Measurements from ENCODE around the gene IGFBP4. TPM values are rescaled to one million over a fixed set of nuclear protein-coding genes. Genes with fewer than 3 reads are reported as not detected.
A peak's percentile ranks its signal among the peaks of the same experiment; 100 is the strongest.

Gene IGFBP4
- total and polyA plus RNA-seq, 10 donors: 49.3 to 537 (median 307) TPM

DNA sequence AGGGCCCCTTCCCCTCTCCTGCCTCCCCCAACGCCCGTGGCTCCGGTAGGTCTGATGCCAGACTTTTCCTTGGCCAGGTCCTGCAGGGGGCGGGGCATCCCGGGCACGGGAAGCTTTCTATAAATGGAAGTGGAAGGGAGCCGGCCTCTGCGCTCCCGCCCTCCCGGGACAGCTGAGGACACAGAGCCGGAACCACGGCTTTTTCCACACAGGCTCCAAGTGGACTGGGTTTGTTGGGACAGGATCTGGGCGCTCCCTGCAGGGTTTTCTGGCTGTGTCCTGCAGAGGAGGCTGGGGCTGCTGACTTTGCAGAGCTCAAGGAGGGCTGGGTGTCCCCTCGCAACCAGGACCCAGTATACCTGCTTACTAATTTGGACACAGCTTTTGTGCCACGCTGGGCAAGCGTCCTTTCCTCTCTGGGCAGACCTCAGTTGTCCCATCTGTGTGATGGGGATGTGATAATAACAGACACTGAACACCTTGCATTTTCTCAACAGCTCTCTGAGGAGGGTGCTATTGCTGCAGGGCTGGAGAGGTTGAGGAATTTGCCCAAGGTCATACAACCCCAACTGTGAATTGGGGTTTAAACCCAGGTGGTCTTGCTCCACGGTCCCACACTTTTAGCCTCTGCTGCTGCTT is 56.4 kb downstream of the IGFBP4 start:
- TF ChIP-seq CTCF (IDR thresholded peaks at IDR 0.05 in 8 of 11, conservative IDR thresholded peaks at IDR 0.05 in 3 of 11): peak in 1 of 11 experiments; percentile 5
- peak; percentile 30 to 66 (median 65) for TF ChIP-seq POLR2AphosphoS5 (IDR thresholded peaks at IDR 0.05)
- no peak for TF ChIP-seq POLR2A (IDR thresholded peaks at IDR 0.05)
- peak overlapping the region in 1 of 8 donors; percentile 9 for H3K4me3 ChIP-seq
- no peak for DNase-seq
- H3K4me1 ChIP-seq: peaks cover 0 to 17% (median 11%) of the 10 kb centered on the region in 6 donors
- peaks cover 0 to 20% (median 5%) of the 10 kb centered on the region in 7 donors for H3K27me3 ChIP-seq (replicated peaks in 1 of 7)
- 26 to 41% (median 27%) methylated on average over 12 to 17 of the region's 17 CpGs for WGBS, 5 donors
- H3K36me3 ChIP-seq: no peaks in the 10 kb centered on the region
- intact Hi-C loops (cut with DNase I; ENCODE audit: low total_unique reads): no loop called here
- no peaks in the 10 kb centered on the region for H3K9me3 ChIP-seq
- H3K27ac ChIP-seq: peak overlapping the region in 3 of 8 donors; percentile 8 to 58 (median 24)

GRCh38 chr17:40500190-40500589 is 56.9 kb downstream of the IGFBP4 start:
- Histone ChIP-seq H3K27ac (peak overlapping the region in 1 of 8 donors; percentile 58), H3K4me3 (no peak overlapping the region), H3K9me3 (no peaks in the 10 kb centered on the region), H3K36me3 (no peaks in the 10 kb centered on the region), H3K27me3 (replicated peaks in 1 of 7) (peaks cover 0 to 20% (median 5%) of the 10 kb centered on the region in 7 donors), H3K4me1 (peaks cover 0 to 17% (median 11%) of the 10 kb centered on the region in 6 donors)
- intact Hi-C loops (cut with DNase I; ENCODE audit: low total_unique reads): no loop called here
- peak; percentile 45 for DNase-seq
- WGBS, 5 donors: 78 to 94% (median 86%) methylated on average over 11 of the region's 11 CpGs
- TF ChIP-seq POLR2AphosphoS5 (IDR thresholded peaks at IDR 0.05) (no peak), POLR2A (IDR thresholded peaks at IDR 0.05) (no peak)

- no peak overlapping the region for H3K4me3 ChIP-seq
- DNase-seq: peak; percentile 64
Observed at GRCh38 chr17:40500709-40501108, 57.5 kb downstream of the IGFBP4 start.

DNA sequence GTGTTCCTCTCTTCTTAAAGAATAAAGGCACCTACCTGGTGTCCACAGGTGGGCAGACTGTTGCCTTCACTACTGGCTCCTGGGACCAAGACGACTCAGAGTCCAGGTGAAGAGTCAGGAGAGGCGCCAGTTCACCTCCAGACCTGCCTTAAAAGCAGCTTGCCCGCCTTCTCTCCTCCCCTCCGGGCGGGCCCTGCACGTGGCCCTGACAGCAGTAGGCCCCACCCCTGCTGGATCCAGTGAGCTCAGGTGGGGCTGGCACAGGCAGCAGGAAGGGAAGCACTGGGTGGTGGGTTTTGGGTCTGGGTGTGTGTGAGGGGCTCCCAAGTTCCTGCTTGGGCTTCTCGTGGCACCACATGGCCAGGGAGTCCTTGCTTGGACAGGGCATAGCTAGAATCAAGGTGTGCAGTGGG is 58.3 kb downstream of the IGFBP4 start, which contains the start of gene TNS4:
TNS4 (minus strand) TSS at position 125 of the 413 bp plus-strand sequence. CDS start 5,198 bp downstream, outside the sequence.
- intact Hi-C loops (cut with DNase I; ENCODE audit: low total_unique reads): no loop called here
- no peaks in the 10 kb centered on the region for H3K36me3 ChIP-seq
- no peak within 1 kb of the TSS for H3K27ac ChIP-seq
- no peak for TF ChIP-seq POLR2A (IDR thresholded peaks at IDR 0.05)
- no peak for TF ChIP-seq CTCF (IDR thresholded peaks at IDR 0.05 in 8 of 11, conservative IDR thresholded peaks at IDR 0.05 in 3 of 11)
- no peak for TF ChIP-seq POLR2AphosphoS5 (IDR thresholded peaks at IDR 0.05)
- H3K4me1 ChIP-seq: peaks cover 0 to 17% (median 11%) of the 10 kb centered on the region in 6 donors
- WGBS, 5 donors: 79 to 95% (median 85%) methylated on average over 6 to 7 of the region's 7 CpGs
- peak; percentile 46 for DNase-seq
- peaks cover 0 to 20% (median 5%) of the 10 kb centered on the region in 7 donors for H3K27me3 ChIP-seq (replicated peaks in 1 of 7)
- H3K4me3 ChIP-seq: no peak within 1 kb of the TSS
- no peaks in the 10 kb centered on the region for H3K9me3 ChIP-seq

More at GRCh38 chr17:40500709-40501108, 57.5 kb downstream of the IGFBP4 start:
- WGBS, 5 donors: 86 to 99% (median 95%) methylated on average over 10 of the region's 10 CpGs
- Histone ChIP-seq H3K36me3 (no peaks in the 10 kb centered on the region), H3K27ac (no peak overlapping the region), H3K4me1 (peaks cover 0 to 17% (median 11%) of the 10 kb centered on the region in 6 donors), H3K9me3 (no peaks in the 10 kb centered on the region), H3K27me3 (replicated peaks in 1 of 7) (peaks cover 0 to 20% (median 5%) of the 10 kb centered on the region in 7 donors)
- no peak for TF ChIP-seq CTCF (IDR thresholded peaks at IDR 0.05 in 8 of 11, conservative IDR thresholded peaks at IDR 0.05 in 3 of 11)
- TF ChIP-seq POLR2A (IDR thresholded peaks at IDR 0.05): no peak
- TF ChIP-seq POLR2AphosphoS5 (IDR thresholded peaks at IDR 0.05): no peak
- intact Hi-C loops (cut with DNase I; ENCODE audit: low total_unique reads): no loop called here

Measured in spleen (tissue), 11 donors.